Right ventricle myocardium superior (tissue), 1 donor: Measurements from ENCODE around the gene SEPTIN10. TPM values are rescaled to one million over a fixed set of nuclear protein-coding genes. Genes with fewer than 3 reads are reported as not detected.
"Not testable (repeated sequence)": the region's sequence is repeated elsewhere in the genome, so short reads cannot be mapped to it uniquely, and the experiment has no call there.

Experiments
- ATAC-seq: fragments of 200-7000 bp; cut with Tn5 transposase; one replicate; pipeline ENCODE4 v1.9.1; 2020; ENCODE audit warnings: mild to moderate bottlenecking; ENCODE audit not compliant: poor library complexity
- DNase-seq: peaks from one replicate; pipeline ENCODE4 v3.0.0-alpha.2; 2020
- intact Hi-C: fragments of 100-400 bp; cut with DNase I; formaldehyde crosslinking; loops from one replicate; pipeline ENCODE4 v1.11.2; 2022
- long read RNA-seq: library from polyadenylated mRNA; unstranded; transcript quantifications from one replicate; pipeline ENCODE4 v2.0.0, GENCODE V29; 2021
- total RNA-seq: library from RNA; stranded (reverse); fragmentation: NEBNext Ultra II Directional; extraction: Animal tissue kit (Norgen Biotek cat#: 25700); gene quantifications from one replicate; pipeline ENCODE4 v1.2.1, GENCODE V29; 2021
- donor health status: DM: no; HTN: yes; CAD: no; lungs with severe emphysema.

The SEPTIN10 gene
- total RNA-seq = 49.3 TPM
- long read RNA-seq, transcript SEPT10-202 (11 exons, 3,071 nt) = major isoform, 85 of 158 reads
- long read RNA-seq, transcript SEPT10-205 (10 exons, 1,605 nt) = minor isoform, 27 of 158 reads
- long read RNA-seq, partial matches to known transcripts = 11 of 158 reads
- long read RNA-seq, other reads (novel, unspliced or antisense) = 33 of 158 reads

DNA sequence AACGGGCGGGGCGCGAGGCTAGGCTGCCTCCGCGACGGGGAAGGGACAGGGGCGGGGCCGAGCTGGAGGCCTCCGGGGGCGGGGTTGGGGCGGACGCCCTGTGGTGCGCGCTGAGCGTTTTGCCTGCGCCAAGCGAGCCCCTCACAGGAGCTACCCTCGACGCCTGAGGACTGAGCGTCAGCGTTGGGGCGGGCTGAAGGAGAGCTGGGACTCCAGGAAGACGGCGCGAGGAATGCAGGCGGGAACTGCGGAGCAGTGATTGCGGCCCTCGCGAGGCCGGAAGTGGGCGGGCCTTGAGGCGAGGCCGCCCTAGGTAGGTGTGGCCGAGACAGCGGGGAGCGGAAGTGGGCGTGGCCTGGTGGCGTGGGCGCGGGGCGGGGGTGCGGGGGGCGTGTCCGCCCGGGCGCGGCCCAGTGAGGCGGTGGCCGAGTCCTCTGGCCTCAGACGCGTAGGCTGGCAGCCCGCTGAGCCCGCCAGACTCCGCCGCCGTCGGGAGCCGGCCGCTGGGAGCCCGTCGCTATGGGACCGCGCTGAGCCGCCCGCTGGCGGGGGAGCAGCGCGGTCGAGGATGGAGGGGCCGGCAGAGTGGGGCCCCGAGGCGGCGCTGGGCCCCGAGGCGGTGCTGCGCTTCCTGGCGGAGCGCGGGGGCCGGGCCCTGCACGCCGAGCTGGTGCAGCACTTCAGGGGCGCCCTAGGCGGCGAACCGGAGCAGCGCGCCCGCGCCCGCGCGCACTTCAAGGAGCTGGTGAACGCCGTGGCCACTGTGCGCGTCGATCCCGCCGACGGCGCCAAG, at the start of gene SEPTIN10, which contains the start of gene SOWAHC:
Gene SEPTIN10 (minus strand): TSS at position 45 of the 793 bp plus-strand sequence. CDS start 139 bp downstream, outside the sequence.
Gene SOWAHC (plus strand): TSS at position 443 of the 793 bp plus-strand sequence. CDS start 126 bp downstream, at position 569.
- peak; percentile 98 for DNase-seq

DNA sequence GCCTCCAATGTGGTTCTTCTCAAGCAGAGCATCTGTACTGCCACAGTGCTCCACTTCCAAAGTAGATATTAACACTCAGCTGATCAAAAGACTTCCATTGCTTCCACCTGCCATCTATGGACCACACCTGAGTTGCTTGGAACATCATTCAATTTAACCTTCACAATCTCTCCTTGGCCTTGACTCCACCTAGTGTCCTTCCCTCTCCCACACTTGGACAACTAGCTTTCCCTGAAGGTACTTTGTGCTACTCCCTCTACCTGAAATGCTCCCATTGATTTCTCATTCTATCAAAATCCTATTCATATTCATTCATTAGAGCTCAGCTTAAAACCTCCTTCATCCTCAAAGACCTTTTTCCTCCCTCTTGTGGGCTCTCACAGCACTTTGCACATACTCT, 49.1 kb upstream of the SEPTIN10 start:
- intact Hi-C loops = no loop called here
- no peak for ATAC-seq
- no peak for DNase-seq

More for the DNA sequence above, at the start of gene SEPTIN10, which contains the start of gene SOWAHC:
- intact Hi-C loops = no loop called here
- peak; percentile 97 for ATAC-seq

DNA sequence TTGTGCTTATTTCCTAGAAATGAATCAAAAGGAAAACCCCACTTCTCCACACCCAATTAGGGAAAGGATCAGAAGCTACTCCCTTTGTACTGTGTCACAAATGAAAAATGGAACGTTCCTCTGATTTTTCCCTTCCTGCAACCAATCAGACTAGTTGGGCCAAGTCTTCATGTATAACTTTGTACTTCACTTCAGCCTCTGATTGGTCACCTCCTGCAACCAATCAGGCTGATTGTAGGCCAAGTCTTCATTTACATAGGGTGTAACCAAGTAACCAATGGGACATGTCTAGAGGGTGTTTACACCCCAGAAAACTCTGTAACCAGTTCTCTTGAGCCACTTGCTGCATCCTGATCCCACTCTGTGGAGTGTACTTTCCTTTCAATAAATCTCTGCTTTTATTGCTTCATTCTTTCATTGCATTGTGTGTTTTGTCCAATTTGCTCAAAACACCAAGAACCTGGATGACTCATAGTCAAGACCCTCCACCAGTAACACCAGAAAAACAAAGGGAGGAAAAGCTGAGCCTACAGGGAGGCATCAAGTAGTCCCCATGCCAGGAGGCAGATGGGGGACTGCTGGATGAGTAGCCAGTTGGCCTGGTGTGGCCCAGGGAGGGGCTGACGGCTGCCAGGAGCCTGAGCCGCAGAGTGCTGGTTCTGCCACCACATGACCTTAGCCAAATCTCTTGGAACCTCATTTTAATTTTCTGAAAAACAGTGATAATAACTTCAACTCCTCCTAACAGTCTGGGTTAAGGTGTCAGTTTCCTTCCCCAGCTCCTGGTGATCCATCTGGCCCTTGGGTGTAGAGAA, 46.5 kb upstream of the SEPTIN10 start:
- intact Hi-C loops = no loop called here
- DNase-seq (no peak), ATAC-seq (no peak)

GRCh38 chr2:109659396-109660045, 45.8 kb upstream of the SEPTIN10 start:
- ATAC-seq = no peak
- no peak for DNase-seq
- intact Hi-C loops = no loop called here

DNA sequence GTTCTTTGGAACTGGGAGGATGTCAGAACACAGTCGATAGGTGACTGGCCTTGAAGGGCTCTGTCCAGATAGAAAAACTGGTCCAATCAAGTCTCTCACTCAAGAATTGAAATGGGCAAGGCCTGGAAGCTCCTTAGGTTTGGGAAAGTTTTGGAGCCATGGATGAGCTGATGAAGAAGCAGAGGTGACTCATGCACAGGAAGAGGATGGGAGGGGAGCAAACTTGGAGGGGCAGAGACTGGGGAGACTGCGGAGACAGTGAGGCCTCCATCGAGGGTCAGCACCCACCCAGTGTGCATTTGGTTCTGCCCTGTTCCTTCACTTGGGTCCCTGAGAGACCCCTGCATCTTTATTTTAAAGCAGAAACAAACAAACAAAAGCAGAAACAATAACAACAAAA, 41.5 kb upstream of the SEPTIN10 start:
- DNase-seq = no peak
- intact Hi-C loops = no loop called here
- no peak for ATAC-seq

DNA sequence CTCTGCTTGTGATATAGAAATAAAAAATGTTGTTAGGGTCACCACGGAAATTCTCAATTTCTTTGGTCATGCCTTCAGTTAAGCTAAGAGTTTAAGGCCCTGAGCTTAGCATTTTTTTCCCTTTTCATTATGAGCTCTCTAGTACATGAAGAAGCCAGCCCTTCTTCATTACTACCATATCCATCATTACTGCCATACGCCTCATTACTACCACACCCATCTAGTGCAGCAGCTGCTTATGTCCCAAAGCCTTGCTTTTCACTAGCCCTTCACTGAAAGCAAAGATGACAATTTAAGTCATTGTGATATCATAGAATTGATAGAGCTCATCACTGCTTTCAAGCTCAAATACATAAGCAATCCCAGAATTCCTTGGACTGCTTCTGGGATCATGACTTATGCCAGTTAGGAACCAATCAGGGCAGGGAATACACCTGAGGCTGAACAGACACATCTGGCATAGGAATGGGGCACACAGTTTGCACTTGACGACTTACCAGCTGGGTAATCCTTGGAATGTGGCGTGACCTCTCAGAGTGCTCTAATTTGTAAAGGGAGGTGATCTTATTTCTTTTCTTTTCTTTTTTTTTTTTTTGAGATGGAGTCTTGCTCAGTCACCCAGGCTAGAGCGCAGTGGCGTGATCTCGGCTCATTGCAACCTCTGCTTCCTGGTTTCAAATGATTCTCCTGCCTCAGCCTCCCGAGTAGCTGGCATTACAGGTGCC, 40.7 kb upstream of the SEPTIN10 start:
- no peak for DNase-seq
- intact Hi-C loops = no loop called here
- no peak for ATAC-seq

DNA sequence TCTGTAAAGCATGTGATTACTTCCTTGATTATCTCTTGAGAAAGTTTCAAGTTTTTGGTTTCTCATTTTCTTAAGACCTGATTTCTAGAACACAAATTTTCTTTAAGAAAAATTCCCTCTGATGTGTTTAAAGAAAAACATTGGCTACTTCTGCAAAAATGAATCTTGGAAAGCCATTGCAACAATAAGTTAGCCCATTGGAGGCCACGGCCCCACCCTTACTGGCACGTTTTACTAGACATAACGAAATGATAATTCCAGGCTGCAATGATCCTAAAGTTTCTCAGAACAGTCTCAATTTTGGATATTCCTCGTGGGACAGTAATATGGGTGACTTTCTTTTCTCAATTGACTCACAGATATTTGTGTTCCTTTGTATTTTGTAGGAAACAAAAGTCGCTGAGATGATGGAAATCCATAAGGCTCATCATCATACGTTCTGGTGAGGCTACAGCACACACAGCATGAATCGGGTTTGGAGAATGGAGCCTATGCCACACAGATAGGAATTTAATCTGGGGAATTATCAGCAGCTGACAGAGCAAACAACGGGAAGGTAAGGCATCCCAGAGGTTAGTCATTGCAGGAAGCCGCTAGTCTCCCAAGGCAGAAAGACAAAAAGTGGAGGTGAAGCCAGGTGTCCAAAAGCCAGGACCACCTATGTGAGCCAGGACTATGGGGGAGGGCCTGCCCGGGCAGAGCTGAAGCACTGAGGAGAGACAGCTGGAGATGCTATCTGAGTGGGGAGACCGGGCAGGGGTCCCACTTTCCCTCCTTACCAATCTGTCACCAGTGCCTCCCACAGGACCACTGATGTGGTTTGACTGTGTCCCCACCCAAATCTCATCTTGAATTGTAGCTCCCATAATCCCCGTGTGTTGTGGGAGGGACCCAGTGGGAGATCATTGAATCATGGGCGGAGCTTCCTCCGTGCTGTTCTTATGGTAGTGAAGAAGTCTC, 36.2 kb upstream of the SEPTIN10 start:
- intact Hi-C loops = no loop called here
- no peak for ATAC-seq
- no peak for DNase-seq

DNA sequence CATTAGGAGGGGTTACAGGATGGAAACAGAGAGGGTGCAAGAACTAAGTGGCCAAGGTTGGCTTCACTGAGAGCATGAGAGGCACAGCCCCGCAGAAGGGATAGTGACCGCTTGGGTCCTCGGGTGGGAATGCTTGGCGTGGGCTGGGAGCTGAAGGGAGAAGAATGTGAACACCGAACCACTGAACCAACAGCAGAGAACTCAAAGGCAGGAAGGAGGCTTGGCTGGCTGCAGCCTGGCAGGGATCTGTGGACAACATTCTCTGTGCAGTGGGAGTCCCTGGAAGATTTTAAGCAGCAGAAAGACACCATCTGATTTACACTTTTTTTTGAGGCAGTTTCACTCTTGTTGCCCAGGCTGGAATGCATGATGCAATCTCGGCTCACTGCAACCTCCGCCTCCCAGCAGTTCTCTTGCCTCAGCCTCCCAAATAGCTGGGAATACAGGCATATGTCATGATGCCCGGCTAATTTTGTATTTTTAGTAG, 34.3 kb upstream of the SEPTIN10 start:
- ATAC-seq (no peak), DNase-seq (no peak)
- intact Hi-C loops = no loop called here

DNA sequence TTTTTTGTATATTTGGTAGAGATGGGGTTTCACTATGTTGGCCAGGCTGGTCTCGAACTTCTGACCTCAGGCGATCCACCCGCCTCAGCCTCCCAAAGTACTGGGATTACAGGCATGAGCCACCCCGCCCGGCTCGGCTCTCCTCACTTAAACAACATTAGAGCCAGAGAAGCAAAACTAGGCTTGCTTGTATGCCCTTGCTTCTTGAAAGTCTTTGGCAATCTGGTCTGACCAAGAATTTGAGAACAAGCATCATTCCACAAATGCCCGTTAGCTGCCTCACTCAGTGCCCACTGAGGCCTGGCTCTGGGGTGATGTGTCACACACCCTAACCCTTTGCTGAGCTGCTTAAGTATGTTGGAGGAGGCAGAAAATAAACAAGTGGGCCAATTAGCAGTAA, 33.9 kb upstream of the SEPTIN10 start:
- DNase-seq (no peak), ATAC-seq (no peak)
- intact Hi-C loops = no loop called here

- ATAC-seq = no peak
- DNase-seq = no peak
- intact Hi-C loops = no loop called here
These were observed 33.2 kb upstream of the SEPTIN10 start for GRCh38 chr2:109646961-109647360.

- ATAC-seq = no peak
- intact Hi-C loops = no loop called here
These were observed 31.8 kb upstream of the SEPTIN10 start for GRCh38 chr2:109645412-109646184.

GRCh38 chr2:109644571-109645275, 31.0 kb upstream of the SEPTIN10 start:
- peak; percentile 89 for ATAC-seq
- intact Hi-C loops = no loop called here
- DNase-seq = peak; percentile 50

More at GRCh38 chr2:109645412-109646184, 31.8 kb upstream of the SEPTIN10 start:
- DNase-seq = no peak

GRCh38 chr2:109640000-109640399, 26.2 kb upstream of the SEPTIN10 start:
- ATAC-seq, intact Hi-C loops, DNase-seq: not testable (repeated sequence)

GRCh38 chr2:109638795-109639194, 25.0 kb upstream of the SEPTIN10 start:
- no peak for ATAC-seq
- no peak for DNase-seq
- intact Hi-C loops = no loop called here

DNA sequence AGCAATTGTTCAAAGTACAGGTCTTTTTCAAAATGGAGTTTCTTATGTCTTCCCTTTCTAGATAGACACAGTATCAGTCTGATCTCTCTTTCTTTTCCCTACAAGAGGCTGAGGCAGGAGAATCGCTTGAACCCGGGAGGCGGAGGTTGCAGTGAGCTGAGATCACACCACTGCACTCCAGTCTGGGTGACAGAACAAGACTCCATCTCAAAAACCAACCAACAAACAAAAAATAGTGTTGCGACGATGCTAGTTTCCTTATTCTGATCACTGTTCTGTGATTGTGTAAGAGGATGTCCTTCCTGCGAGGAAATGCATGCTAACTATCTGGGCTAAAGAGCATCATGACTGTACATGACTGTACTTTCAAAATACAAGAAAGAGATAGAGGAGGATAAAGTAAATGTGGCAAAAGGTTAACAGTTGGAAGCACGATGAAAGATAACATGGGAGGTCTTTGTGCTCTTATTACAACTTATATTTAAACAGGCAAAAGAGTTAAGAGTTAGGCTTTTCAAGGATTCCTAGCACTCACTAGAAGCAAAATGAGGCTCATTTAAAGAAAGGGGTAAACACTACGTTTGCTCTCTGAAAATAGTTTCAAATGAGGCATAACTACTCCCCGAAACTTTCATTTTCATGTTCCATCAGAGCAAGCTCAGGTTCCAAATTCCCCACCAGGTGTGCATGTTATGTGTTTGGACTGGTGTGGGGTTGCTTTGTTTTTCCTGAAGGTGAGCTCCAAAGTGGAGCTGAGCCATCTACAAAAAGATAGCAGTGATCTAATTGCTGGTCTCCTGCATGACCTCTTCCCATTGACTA, 24.2 kb upstream of the SEPTIN10 start:
- ATAC-seq = peak; percentile 39

More for the DNA sequence above, 24.2 kb upstream of the SEPTIN10 start:
- intact Hi-C loops = no loop called here
- no peak for DNase-seq
